ENCODE data around the gene SHLD2.

DNA sequence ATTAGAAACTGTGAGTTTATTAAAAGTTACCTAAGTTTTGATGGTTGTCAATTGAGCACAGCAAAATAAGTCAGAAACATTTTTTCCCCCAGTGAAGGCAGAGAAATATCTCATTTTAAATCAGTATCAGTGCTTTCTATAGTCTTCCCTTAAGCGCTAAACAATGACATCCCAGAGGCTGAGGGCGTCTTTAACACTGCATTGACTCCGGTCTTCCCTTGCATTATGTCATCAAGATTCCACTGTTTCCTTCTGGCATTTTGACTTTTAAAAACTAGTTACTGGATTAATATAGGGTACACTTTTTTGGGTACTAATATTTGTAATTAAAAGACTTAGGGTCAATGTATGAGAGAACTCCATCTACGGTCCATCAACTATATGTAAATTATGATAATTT is 4.2 kb upstream of the SHLD2 start:
- TF ChIP-seq CTCF (IDR thresholded peaks at IDR 0.05), result no peak
- no peak for TF ChIP-seq ZFX (IDR thresholded peaks at IDR 0.05; ENCODE audit: borderline replicate concordance)
